GM18526 (cell line): ENCODE measurements around the gene PCDHGA1.

ENCODE experiments used
- POLR2A ChIP-seq: IDR thresholded peaks from 3 replicates; pipeline ENCODE4 v1.6.1; 2011; ENCODE audit not compliant: insufficient read length; ENCODE audit errors: extremely low read depth

Gene PCDHGA1

GRCh38 chr5:141543053-141543452 is 212.7 kb downstream of the PCDHGA1 start:
- TF ChIP-seq POLR2A: no peak

- no peak for TF ChIP-seq POLR2A
Measured at GRCh38 chr5:141547488-141547887, 217.2 kb downstream of the PCDHGA1 start.

- no peak for TF ChIP-seq POLR2A
Measured at GRCh38 chr5:141547921-141548320, 217.6 kb downstream of the PCDHGA1 start.

GRCh38 chr5:141557681-141558136 is 227.4 kb downstream of the PCDHGA1 start:
- no peak for TF ChIP-seq POLR2A

DNA sequence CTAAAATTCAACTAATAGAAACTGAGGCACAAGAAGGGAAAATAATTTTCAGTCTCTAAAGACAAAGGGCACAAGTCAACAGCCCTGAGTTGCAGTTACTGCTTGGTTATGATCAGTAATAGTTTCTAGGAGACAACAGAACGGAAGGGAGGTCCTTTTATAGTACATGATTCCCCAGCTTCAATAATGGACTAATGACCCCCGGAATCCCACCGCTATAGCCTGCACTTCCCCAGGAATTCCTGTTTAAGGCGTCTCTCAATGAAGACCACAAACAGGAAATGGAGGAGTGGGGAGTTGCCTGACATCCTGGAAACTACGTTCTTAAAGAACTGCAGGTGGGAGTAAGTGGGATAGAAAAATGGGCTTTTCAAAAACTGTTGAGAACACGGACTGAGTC is 227.8 kb downstream of the PCDHGA1 start:
- TF ChIP-seq POLR2A: no peak

DNA sequence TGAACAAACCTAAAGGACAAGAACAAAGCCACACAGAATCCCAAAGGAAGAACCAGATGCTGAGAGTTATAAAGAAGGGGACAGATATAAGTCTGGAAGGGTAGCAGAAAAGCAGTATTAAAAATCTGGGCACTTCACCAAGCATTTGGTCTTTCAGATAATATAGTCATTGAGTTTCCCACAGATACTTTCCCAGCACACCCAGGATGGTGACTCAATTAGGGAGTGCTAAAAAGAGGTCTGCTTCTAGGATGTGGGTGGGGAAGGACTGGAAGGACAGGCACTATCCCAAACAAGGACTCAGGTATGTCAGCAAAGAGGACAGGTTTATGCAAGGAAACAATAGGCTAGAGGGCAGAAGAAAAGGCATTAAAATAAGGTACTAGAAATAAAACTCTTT is 229.1 kb downstream of the PCDHGA1 start:
- TF ChIP-seq POLR2A: no peak

GRCh38 chr5:141560151-141560550 is 229.8 kb downstream of the PCDHGA1 start:
- TF ChIP-seq POLR2A: no peak

DNA sequence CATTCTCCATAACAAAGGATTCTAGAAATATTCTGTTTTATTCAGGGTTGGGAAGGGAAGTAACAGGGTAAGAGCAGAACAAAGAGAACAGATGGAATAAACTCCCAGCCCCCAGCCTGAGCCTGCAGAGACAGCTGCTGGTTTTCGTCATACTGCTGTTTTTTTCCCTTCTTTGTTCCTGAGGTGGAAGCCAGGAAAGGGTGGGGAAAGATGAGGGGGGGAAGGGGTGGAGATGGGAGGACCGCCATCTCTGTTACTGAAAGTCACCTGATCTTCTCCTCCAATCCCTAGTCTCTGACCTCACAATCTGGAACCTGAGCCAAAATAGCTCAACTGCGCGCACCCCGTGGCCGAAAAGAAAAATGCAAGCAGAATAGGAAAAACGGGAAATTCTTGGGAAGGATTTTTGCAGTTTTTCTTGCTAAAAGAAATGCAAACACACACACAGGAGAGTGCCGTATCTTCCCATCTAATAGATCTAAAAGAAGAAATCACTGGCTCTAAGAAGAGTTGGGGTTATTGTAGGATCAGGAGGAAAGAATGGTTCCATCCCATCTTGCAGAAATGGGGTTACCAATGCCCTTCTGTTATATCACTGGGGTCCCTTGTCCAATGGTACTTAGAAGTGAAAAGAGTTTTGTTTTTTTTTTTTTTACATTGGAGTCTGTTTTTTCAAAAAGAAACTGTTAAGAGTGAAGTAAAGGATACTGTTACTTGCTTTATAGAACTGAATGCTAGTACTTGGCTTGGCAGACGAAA is 230.6 kb downstream of the PCDHGA1 start:
- no peak for TF ChIP-seq POLR2A
